NT2/D1 (cell line): ENCODE measurements around the gene DGKH.
"Not testable (repeated sequence)": the region's sequence is repeated elsewhere in the genome, so short reads cannot be mapped to it uniquely, and the experiment has no call there.

Experiments
- DNase-seq: peaks from one replicate; pipeline ENCODE4 v3.0.0-alpha.2; 2011; ENCODE audit warnings: low read depth, low spot score
- H3K27me3 ChIP-seq: 2 replicates; pipeline ENCODE4 v1.6.0; 2011; ENCODE audit warnings: mild to moderate bottlenecking; ENCODE audit not compliant: insufficient read length, insufficient read depth
- H3K36me3 ChIP-seq: 2 replicates; pipeline ENCODE4 v1.6.1; 2011; ENCODE audit warnings: mild to moderate bottlenecking, low read length, mixed read lengths; ENCODE audit not compliant: insufficient read depth, insufficient read length
- H3K4me1 ChIP-seq: 2 replicates; pipeline ENCODE4 v1.5.1; 2011; ENCODE audit not compliant: insufficient read depth, insufficient read length
- H3K4me3 ChIP-seq: 2 replicates; pipeline ENCODE4 v1.5.1; 2011; ENCODE audit warnings: low read depth; ENCODE audit not compliant: insufficient read length
- H3K9ac ChIP-seq: 2 replicates; pipeline ENCODE4 v1.6.0; 2011; ENCODE audit warnings: low read depth; ENCODE audit not compliant: insufficient read length
- H3K9me3 ChIP-seq: 2 replicates; pipeline ENCODE4 v1.5.1; 2011; ENCODE audit warnings: mild to moderate bottlenecking, low read length; ENCODE audit not compliant: insufficient read depth
- SUZ12 ChIP-seq: IDR thresholded peaks from 2 replicates; pipeline ENCODE4 v1.6.1; 2011; ENCODE audit not compliant: insufficient read length, insufficient read depth; ENCODE audit errors: extremely low read depth
- YY1 ChIP-seq: IDR thresholded peaks from 2 replicates; pipeline ENCODE4 v1.6.1; 2011; ENCODE audit not compliant: insufficient read length, insufficient read depth
- ZNF274 ChIP-seq: IDR thresholded peaks from 2 replicates; pipeline ENCODE4 v1.6.1; 2011; ENCODE audit warnings: mild to moderate bottlenecking, low read depth, low read length

Gene DGKH

DNA sequence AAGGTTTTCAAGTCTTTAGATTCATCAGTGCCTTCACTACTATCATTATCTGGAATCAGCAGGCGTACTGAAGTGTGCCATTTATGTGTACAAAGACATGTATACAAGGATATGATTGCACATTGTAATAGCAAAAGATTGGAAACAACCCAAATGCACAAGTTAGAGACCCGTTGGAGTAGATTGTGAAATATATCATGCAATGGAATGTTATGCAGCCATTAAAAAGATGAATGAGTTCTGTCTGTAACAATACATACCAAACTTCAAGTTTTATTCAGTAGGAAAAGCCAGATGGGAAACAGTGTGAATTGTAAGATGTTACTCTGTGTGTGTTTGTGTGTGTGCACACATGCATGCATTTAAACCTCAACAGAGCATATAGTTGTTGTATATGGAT is 97.9 kb downstream of the DGKH start:
- no peak overlapping the region for H3K4me3 ChIP-seq
- TF ChIP-seq YY1 (no peak), ZNF274 (no peak), SUZ12 (no peak)
- H3K36me3 ChIP-seq: no peaks in the 10 kb centered on the region
- no peaks in the 10 kb centered on the region for H3K9me3 ChIP-seq
- no peaks in the 10 kb centered on the region for H3K27me3 ChIP-seq
- no peaks in the 10 kb centered on the region for H3K4me1 ChIP-seq
- H3K9ac ChIP-seq: no peak overlapping the region
- DNase-seq: no peak

DNA sequence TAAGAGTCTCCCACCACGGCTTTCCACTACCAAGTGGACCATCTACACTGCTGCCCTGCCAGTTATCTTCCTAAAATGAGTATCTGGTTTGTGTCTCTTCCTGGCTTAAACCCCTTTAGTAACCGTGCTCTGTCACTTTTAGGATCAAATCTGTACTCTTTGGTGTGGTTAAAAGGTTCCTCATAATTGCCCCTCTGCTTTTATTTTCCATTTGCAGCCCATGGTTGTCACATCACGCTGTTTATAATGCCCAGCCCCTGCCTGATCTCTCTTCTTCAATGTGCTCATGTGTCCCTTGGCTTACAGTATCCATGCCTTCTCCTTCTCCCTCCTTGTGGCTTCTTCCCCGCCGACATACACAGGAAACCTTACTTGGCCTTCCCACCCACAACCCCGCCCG is 100.1 kb downstream of the DGKH start:
- H3K4me3 ChIP-seq: no peak overlapping the region
- DNase-seq: no peak
- H3K9ac ChIP-seq: no peak overlapping the region
- TF ChIP-seq YY1: no peak
- no peak for TF ChIP-seq SUZ12
- TF ChIP-seq ZNF274: no peak
- no peaks in the 10 kb centered on the region for H3K9me3 ChIP-seq
- no peaks in the 10 kb centered on the region for H3K27me3 ChIP-seq
- no peaks in the 10 kb centered on the region for H3K36me3 ChIP-seq
- no peaks in the 10 kb centered on the region for H3K4me1 ChIP-seq

DNA sequence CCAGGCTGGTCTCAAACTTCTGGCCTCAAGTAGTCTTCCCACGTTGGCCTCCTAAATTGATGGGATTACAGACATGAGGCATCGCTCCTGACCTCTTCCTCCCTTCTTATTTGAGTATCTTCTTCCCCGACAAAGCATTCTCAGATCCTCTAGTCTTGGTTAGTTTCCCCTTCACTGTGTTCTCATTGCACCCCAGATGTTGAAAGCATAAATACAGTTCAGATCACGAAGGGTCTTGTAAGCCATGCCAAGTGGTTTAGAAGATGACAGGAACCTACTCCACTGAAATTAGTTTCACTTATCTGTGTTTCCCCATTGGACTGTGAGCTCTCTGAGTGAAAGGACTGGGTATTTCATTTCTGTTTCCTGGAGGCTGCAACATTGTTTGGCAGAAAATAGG is 100.7 kb downstream of the DGKH start:
- DNase-seq: no peak
- Histone ChIP-seq H3K9me3 (no peaks in the 10 kb centered on the region), H3K4me3 (no peak overlapping the region), H3K36me3 (no peaks in the 10 kb centered on the region), H3K9ac (no peak overlapping the region), H3K27me3 (no peaks in the 10 kb centered on the region), H3K4me1 (no peaks in the 10 kb centered on the region)
- TF ChIP-seq ZNF274: no peak
- TF ChIP-seq YY1: no peak
- TF ChIP-seq SUZ12: no peak

DNA sequence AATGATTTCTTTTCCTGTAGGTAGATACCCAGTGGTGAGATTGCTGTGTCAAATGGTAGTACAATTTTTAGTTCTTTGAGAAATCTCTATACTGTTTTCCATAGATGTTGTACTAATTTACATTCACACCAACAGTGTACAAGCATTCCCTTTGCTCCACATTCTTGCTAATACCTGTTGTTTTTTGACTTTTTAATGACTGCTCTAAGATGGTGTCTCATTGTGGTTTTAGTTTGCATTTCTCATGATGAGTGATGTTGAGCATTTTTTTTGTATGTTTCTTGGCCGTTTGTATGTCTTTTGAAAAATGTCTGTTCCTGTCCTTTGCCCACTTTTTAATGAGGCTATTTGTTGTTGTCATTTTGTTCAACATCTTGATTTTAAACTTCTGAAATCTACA is 103.3 kb downstream of the DGKH start:
- no peak overlapping the region for H3K4me3 ChIP-seq
- H3K36me3 ChIP-seq: no peaks in the 10 kb centered on the region
- no peaks in the 10 kb centered on the region for H3K9me3 ChIP-seq
- H3K27me3 ChIP-seq: no peaks in the 10 kb centered on the region
- no peak for DNase-seq
- H3K9ac ChIP-seq: no peak overlapping the region
- H3K4me1 ChIP-seq: no peaks in the 10 kb centered on the region
- no peak for TF ChIP-seq SUZ12
- no peak for TF ChIP-seq ZNF274
- TF ChIP-seq YY1: no peak

DNA sequence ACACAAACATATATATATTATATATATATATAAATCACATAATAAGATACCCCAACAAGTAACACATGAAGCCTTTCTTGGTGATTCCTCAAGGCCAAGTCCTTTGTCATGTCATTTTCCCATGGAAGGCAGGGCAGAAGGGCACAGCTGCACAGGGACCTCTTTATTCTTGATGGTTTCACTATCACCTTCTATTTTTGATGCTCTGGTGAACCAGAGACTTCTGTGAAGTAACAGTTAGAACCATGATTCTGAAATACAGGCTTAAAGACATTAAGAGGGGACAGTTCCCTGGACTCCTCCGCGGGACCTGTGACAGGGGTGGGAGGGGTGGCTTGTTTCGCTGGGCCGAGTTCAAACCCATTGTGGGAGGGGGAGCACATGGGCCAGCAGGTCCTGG is 104.0 kb downstream of the DGKH start:
- H3K27me3 ChIP-seq: no peaks in the 10 kb centered on the region
- no peaks in the 10 kb centered on the region for H3K36me3 ChIP-seq
- TF ChIP-seq ZNF274 (no peak), SUZ12 (no peak), YY1 (no peak)
- no peak for DNase-seq
- no peak overlapping the region for H3K9ac ChIP-seq
- no peaks in the 10 kb centered on the region for H3K4me1 ChIP-seq
- H3K4me3 ChIP-seq: no peak overlapping the region
- H3K9me3 ChIP-seq: no peaks in the 10 kb centered on the region

DNA sequence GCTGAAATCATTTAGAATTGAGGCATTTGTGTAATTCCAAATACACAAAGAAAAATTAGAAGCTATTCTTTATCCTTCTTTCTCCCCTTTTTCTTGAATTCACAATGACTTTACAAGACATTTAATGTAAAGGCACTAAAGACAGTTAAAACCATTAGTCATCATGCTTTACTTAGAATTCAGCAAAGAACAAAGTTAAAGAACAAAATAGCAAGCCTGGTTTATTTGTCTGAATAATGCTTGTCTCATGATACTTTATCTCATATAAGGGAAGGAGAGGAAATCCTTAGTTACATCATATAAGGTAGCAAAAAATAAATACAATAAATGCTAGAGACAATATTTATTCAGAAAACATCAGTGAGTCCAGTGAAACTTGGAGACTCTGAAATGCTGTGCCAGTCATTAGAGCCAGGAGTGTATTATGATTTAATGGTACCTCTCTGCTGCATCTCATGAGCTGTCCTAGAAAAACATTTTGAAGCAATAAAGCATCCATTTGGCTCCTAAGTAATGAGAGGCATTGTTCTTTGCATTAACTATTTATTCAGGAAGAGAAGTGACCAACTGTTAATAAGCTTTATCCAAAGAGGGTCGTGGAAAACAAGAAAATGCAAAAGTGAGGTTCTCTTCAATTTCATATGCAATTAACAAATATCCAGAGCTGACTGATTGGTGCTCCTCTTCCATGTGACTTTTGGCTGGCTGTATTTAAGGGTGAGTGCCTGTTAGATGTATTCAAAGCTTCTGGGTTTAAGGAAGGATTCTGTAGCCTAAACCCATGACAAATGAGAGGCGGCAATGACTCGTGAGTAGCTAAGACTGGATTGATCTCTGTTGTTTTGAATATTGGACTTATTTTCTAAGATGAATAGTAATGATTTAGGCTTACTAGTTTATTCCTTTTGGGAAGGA is 105.0 kb downstream of the DGKH start:
- no peak overlapping the region for H3K4me3 ChIP-seq
- TF ChIP-seq ZNF274: no peak
- TF ChIP-seq YY1: no peak
- H3K9me3 ChIP-seq: no peaks in the 10 kb centered on the region
- DNase-seq: no peak
- no peaks in the 10 kb centered on the region for H3K4me1 ChIP-seq
- no peaks in the 10 kb centered on the region for H3K27me3 ChIP-seq
- no peak overlapping the region for H3K9ac ChIP-seq
- H3K36me3 ChIP-seq: no peaks in the 10 kb centered on the region

DNA sequence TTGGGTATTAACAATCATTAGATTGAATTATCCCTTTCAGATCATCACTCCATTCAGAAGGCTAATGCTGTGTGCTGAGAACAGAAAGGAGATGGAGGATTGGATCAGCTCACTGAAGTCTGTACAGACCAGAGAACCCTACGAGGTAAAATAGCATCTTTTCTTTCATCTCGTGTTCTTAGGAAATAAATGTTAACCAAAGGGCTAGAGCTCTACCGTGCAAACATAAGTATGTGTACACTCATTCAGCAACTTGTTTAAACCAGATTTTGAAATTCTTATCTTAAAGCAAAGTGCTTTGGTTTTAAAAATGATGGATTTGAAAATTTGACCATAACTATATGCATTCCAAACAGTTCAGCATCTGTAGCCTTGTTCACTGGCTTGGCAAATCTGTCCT is 106.8 kb downstream of the DGKH start:
- Histone ChIP-seq H3K4me1 (no peaks in the 10 kb centered on the region), H3K36me3 (no peaks in the 10 kb centered on the region), H3K9ac (no peak overlapping the region), H3K27me3 (no peaks in the 10 kb centered on the region), H3K9me3 (no peaks in the 10 kb centered on the region), H3K4me3 (no peak overlapping the region)
- DNase-seq: no peak
- TF ChIP-seq ZNF274: no peak
- no peak for TF ChIP-seq SUZ12
- TF ChIP-seq YY1: no peak

DNA sequence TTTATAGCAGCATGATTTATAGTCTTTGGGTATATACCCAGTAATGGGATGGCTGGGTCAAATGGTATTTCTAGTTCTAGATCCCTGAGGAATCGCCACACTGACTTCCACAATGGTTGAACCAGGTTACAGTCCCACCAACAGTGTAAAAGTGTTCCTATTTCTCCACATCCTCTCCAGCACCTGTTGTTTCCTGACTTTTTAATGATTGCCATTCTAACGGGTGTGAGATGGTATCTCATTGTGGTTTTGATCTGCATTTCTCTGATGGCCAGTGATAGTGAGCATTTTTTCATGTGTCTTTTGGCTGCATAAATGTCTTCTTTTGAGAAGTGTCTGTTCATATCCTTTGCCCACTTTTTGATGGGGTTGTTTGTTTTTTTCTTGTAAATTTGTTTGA is 114.9 kb downstream of the DGKH start:
- not testable (repeated sequence) for H3K4me3 ChIP-seq, H3K9ac ChIP-seq, H3K27me3 ChIP-seq, H3K4me1 ChIP-seq, H3K9me3 ChIP-seq, DNase-seq, H3K36me3 ChIP-seq

DNA sequence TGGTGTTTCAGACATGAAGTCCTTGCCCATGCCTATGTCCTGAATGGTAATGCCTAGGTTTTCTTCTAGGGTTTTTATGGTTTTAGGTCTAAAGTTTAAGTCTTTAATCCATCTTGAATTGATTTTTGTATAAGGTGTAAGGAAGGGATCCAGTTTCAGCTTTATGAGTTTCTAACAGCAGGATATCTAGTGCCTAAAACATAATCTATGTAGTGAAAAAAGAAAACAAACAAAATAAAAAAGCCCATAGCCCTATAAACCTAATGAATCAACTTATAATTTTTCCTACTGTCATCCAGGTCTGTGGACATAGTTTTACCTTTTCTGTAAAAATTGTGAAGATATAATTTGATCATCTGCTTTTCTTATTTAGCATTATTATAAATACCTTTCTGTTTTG is 115.5 kb downstream of the DGKH start:
- not testable (repeated sequence) for H3K9ac ChIP-seq, DNase-seq, H3K4me1 ChIP-seq, H3K4me3 ChIP-seq, H3K36me3 ChIP-seq, H3K9me3 ChIP-seq, H3K27me3 ChIP-seq
